Mucosa of gallbladder (tissue), 1 donor: ENCODE measurements around the gene EED. TPM values are rescaled to one million over a fixed set of nuclear protein-coding genes. Genes with fewer than 3 reads are reported as not detected.
"Not testable (repeated sequence)": the region's sequence is repeated elsewhere in the genome, so short reads cannot be mapped to it uniquely, and the experiment has no call there.

Experiments
- DNase-seq: peaks from one replicate; pipeline ENCODE4 v3.0.0-alpha.2; 2020; ENCODE audit warnings: low spot score
- total RNA-seq: library from RNA; stranded (reverse); gene quantifications from one replicate; pipeline ENCODE4 v1.2.1, GENCODE V29; 2021
- donor health status: DM: no; HTN: no; CAD: no.

EED gene
- total RNA-seq, 1 donor from 2014 or later: 30.5 TPM

- peak; percentile 26 for DNase-seq
Observed at GRCh38 chr11:86291466-86292262, 47.1 kb downstream of the EED start.

- no peak for DNase-seq
Observed at GRCh38 chr11:86292912-86293616, 48.5 kb downstream of the EED start.

- DNase-seq: no peak
Observed at GRCh38 chr11:86294026-86294425, 49.5 kb downstream of the EED start.

GRCh38 chr11:86301742-86302091 is 57.2 kb downstream of the EED start:
- no peak for DNase-seq

GRCh38 chr11:86302092-86302793 is 57.7 kb downstream of the EED start, which contains the start of gene HIKESHI:
TSS of gene HIKESHI (plus strand) at chr11:86302240. CDS start at chr11:86302449, 209 bp downstream.
- peak; percentile 98 for DNase-seq

- no peak for DNase-seq
Observed at GRCh38 chr11:86303257-86303656, 58.7 kb downstream of the EED start.

GRCh38 chr11:86308710-86309109 is 64.2 kb downstream of the EED start:
- not testable (repeated sequence) for DNase-seq

- DNase-seq: no peak
Observed at GRCh38 chr11:86313793-86314192, 69.2 kb downstream of the EED start.

- DNase-seq: no peak
Observed at GRCh38 chr11:86314636-86315035, 70.1 kb downstream of the EED start.

Other genes starting within 250 kb of the EED start
- 205 TPM for gene PICALM, start 175.7 kb upstream of the EED start, total RNA-seq
- gene HIKESHI, start 57.5 kb downstream of the EED start, total RNA-seq: 25.8 TPM
- 1.2 TPM for gene CCDC81, start 130.1 kb downstream of the EED start, total RNA-seq